Testis (tissue), 3 donors: ENCODE results near the gene SMG6. TPM values are rescaled to one million over a fixed set of nuclear protein-coding genes. Genes with fewer than 3 reads are reported as not detected.

Experiments
- DNase-seq: peaks from one replicate; pipeline ENCODE4 v3.0.0-alpha.2; 2019
- H3K27ac ChIP-seq, 2 donors: fragments of 200-600 bp; sonication (generic); one replicate each; pipeline ENCODE4 v1.5.1; 2019
- H3K27me3 ChIP-seq: fragments of 200-600 bp; sonication (generic); one replicate; pipeline ENCODE4 v1.5.1; 2019
- H3K36me3 ChIP-seq: fragments of 200-600 bp; sonication (generic); one replicate; pipeline ENCODE4 v1.5.1; 2017; ENCODE audit warnings: low read depth; ENCODE audit errors: missing control alignments
- H3K4me1 ChIP-seq: fragments of 200-600 bp; sonication (generic); one replicate; pipeline ENCODE4 v1.5.1; 2019
- H3K4me3 ChIP-seq, 2 donors: fragments of 200-600 bp; sonication (generic); one replicate each; pipeline ENCODE4 v1.5.1; 2017 to 2019
- H3K9me3 ChIP-seq: fragments of 200-600 bp; sonication (generic); one replicate; pipeline ENCODE4 v1.5.1; 2017
- POLR2A ChIP-seq: fragments of 450-650 bp; IDR thresholded peaks from one replicate; pipeline ENCODE4 v1.6.1; 2017; ENCODE audit warnings: antibody characterized with exemption, mild to moderate bottlenecking, moderate library complexity
- WGBS, 2 donors: methylation state at CpG; one replicate each; pipeline ENCODE4 v1.1.5; 2018; 5-methylcytosine and 5-hydroxymethylcytosine counted together
- intact Hi-C: fragments of 100-400 bp; cut with DNase I; formaldehyde crosslinking; loops from one replicate; pipeline ENCODE4 v1.15.1; 2023; ENCODE audit warnings: low total_unique reads
- polyA plus RNA-seq: library from polyadenylated mRNA; stranded (reverse); fragments of 350-450 nt; fragmentation: Illumina TruSeq; extraction: RNeasy Lipid Tissue Mini Kit (QIAGEN cat#74804); gene quantifications from one replicate; pipeline ENCODE4 v1.2.3, GENCODE V29; 2014; ENCODE audit warnings: low read depth, low replicate concordance; ENCODE audit not compliant: insufficient read depth
- total RNA-seq, 2 donors: library from RNA; depleted of rRNA; stranded (reverse); fragments of >200 nt; gene quantifications; one replicate each; pipeline ENCODE4 v1.2.3, GENCODE V29; 2016
- TF ChIP-seq, protein P1 (sequence below), 3 experiments: fragments of 450-650 bp in 2 of 3; fragments of 200-600 bp in 1 of 3; sonication (generic) in 1 of 3; IDR thresholded peaks; one replicate each; pipeline ENCODE4 v1.5.1; 2016 to 2019; ENCODE audit warnings: antibody characterized with exemption in 3 of 3, mild to moderate bottlenecking in 2 of 3, moderate library complexity in 1 of 3

Gene SMG6
- total and polyA plus RNA-seq, 3 donors from 2014 or later, result 68.7 to 86.5 (median 80.6) TPM

DNA sequence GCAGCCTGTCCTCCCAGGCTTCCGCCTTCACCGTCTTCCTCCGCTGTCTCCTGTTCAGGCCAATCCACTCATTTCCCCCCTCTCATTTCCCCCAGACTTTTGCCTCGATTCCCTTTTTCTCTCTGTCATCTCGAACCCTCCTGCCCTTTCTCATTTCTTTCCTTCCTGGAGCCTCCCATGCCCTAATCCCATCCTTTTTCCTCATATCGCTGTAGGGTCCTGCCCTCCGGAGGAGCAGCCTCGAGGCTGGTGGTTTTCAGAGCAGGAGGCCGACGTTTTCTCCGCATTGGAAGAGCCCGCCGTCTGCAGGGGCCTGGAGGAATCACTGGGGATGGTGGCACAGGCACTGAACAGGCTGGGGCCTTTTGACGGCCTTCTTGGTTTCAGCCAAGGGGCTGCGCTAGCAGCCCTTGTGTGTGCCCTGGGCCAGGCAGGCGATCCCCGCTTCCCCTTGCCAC lies 261.2 kb downstream of the SMG6 start:
- intact Hi-C loops, result no loop called here
- peaks cover 14% of the 10 kb centered on the region for H3K4me1 ChIP-seq
- 9 to 11% methylated on average over 17 of the region's 17 CpGs for WGBS, 2 donors
- peak overlapping the region; percentile 78 to 92 for H3K27ac ChIP-seq
- no peak for DNase-seq
- H3K9me3 ChIP-seq, result no peaks in the 10 kb centered on the region
- no peaks in the 10 kb centered on the region for H3K27me3 ChIP-seq
- TF ChIP-seq POLR2A, result no peak
- TF ChIP-seq, protein P1, sequence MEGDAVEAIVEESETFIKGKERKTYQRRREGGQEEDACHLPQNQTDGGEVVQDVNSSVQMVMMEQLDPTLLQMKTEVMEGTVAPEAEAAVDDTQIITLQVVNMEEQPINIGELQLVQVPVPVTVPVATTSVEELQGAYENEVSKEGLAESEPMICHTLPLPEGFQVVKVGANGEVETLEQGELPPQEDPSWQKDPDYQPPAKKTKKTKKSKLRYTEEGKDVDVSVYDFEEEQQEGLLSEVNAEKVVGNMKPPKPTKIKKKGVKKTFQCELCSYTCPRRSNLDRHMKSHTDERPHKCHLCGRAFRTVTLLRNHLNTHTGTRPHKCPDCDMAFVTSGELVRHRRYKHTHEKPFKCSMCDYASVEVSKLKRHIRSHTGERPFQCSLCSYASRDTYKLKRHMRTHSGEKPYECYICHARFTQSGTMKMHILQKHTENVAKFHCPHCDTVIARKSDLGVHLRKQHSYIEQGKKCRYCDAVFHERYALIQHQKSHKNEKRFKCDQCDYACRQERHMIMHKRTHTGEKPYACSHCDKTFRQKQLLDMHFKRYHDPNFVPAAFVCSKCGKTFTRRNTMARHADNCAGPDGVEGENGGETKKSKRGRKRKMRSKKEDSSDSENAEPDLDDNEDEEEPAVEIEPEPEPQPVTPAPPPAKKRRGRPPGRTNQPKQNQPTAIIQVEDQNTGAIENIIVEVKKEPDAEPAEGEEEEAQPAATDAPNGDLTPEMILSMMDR (IDR thresholded peaks at IDR 0.05), result no peak
- no peaks in the 10 kb centered on the region for H3K36me3 ChIP-seq
- H3K4me3 ChIP-seq, result peak overlapping the region; percentile 69 to 78

DNA sequence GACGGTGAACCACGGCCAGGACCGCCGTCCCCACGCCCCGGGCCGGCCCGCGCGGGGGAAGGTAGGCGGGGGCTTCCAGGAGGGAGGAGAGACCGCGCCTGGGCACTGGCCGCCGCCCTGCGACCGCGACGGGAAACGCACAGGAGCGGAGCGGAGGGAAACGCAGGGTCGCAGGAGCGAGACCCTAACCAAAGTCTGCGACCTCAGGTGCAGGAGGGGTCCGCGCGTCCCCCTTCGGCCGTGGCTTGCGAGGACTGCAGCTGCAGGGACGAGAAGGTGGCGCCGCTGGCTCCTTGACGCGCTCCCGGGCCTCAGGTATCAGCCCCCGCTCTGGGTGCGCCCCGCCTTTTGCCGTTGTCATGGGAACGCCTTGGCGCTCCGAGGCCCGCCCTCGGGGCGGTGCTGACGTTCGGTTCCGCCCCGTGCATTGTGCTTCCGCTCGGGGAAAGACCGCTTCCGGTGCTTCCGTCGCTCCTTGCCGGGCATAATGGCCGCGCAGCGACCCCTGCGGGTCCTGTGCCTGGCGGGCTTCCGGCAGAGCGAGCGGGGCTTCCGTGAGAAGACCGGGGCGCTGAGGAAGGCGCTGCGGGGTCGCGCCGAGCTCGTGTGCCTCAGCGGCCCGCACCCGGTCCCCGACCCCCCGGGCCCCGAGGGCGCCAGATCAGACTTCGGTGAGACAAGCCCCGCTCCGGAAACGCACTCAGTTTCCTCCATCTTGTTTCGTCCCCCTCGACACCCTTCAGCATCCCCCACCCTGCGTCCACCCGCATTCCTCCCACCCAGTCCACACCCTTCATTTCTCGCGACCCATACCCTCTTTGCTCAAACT lies 261.8 kb downstream of the SMG6 start, which contains the start of gene OVCA2:
TSS of gene OVCA2 (plus strand) at position 462 of the 829 bp plus-strand sequence. CDS start at position 488, 26 bp downstream.
- H3K4me1 ChIP-seq, result peaks cover 14% of the 10 kb centered on the region
- peak within 1 kb of the TSS; percentile 78 to 92 for H3K27ac ChIP-seq
- no peaks in the 10 kb centered on the region for H3K36me3 ChIP-seq
- no peaks in the 10 kb centered on the region for H3K27me3 ChIP-seq
- no peaks in the 10 kb centered on the region for H3K9me3 ChIP-seq
- WGBS, 2 donors, result 0 to 1% methylated on average over 17 to 63 of the region's 93 CpGs
- H3K4me3 ChIP-seq, result peak within 1 kb of the TSS; percentile 69 to 78
- peak; percentile 97 for DNase-seq
- TF ChIP-seq POLR2A, result peak; percentile 17
- TF ChIP-seq, protein P1 (IDR thresholded peaks at IDR 0.05), result peak; percentile 31 to 62 (median 36)
- intact Hi-C loops, result no loop called here

- WGBS, 2 donors, result 36 to 51% methylated on average over 8 to 16 of the region's 16 CpGs
- intact Hi-C loops, result no loop called here
These were observed 262.5 kb downstream of the SMG6 start for GRCh38 chr17:2040942-2041560.

GRCh38 chr17:2040219-2040827 lies 263.3 kb downstream of the SMG6 start:
- intact Hi-C loops, result no loop called here
- no peak for TF ChIP-seq POLR2A
- TF ChIP-seq, protein P1 (IDR thresholded peaks at IDR 0.05), result no peak
- Histone ChIP-seq H3K9me3 (no peaks in the 10 kb centered on the region), H3K36me3 (no peaks in the 10 kb centered on the region), H3K4me3 (no peak overlapping the region), H3K27me3 (no peaks in the 10 kb centered on the region), H3K4me1 (peaks cover 14% of the 10 kb centered on the region), H3K27ac (no peak overlapping the region)
- WGBS, 2 donors, result 80 to 87% methylated on average over 7 of the region's 7 CpGs
- no peak for DNase-seq

More at GRCh38 chr17:2040942-2041560, 262.5 kb downstream of the SMG6 start:
- no peak for TF ChIP-seq POLR2A
- TF ChIP-seq, protein P1 (IDR thresholded peaks at IDR 0.05), result no peak
- H3K4me3 ChIP-seq, result peak overlapping the region; percentile 69 to 78
- peaks cover 14% of the 10 kb centered on the region for H3K4me1 ChIP-seq
- no peaks in the 10 kb centered on the region for H3K27me3 ChIP-seq
- H3K9me3 ChIP-seq, result no peaks in the 10 kb centered on the region
- peak overlapping the region; percentile 78 to 92 for H3K27ac ChIP-seq
- no peaks in the 10 kb centered on the region for H3K36me3 ChIP-seq
- no peak for DNase-seq
